ENCODE data around the gene MCAT. TPM values are rescaled to one million over a fixed set of nuclear protein-coding genes. Genes with fewer than 3 reads are reported as not detected.

The MCAT gene
- total and polyA plus RNA-seq, 2 of the 4 experiments (the other 2 are of a cell fraction), result 7.3 to 19.7 TPM

DNA sequence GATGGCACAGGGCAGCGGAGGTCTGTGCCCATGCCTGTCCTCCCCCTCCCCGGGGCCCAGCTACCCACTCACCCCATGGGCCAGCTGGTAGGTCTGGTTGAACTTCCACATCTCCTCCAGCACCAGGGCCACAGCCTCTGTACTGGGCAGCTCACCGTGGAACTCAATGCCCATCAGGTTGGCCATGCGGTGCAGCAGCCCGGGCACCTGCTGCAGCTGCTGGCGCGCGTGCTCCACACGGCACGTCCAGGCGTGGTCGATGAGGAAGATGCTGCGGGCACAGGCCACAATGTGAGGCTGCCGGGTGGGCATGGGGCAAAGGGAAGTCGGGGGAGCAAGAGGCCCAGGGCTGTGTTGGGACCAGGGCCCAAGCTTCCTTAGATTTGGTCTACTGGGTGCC lies 37.5 kb upstream of the MCAT start:
- H3K36me3 ChIP-seq (ENCODE audit: control insufficient read depth, insufficient read depth, low read length), result peaks cover 22% of the 10 kb centered on the region; the same call in 1 of the 2 replicates
- DNase-seq, result no peak
- H3K9me3 ChIP-seq (ENCODE audit: control insufficient read depth, insufficient read depth, low read length), result no peaks in the 10 kb centered on the region
- TF ChIP-seq POLR2A (IDR thresholded peaks at IDR 0.05; ENCODE audit: low read depth, low read length) (no peak), CHD1 (IDR thresholded peaks at IDR 0.05; ENCODE audit: low read depth, low read length) (no peak), BHLHE40 (IDR thresholded peaks at IDR 0.05; ENCODE audit: low read depth, low read length) (no peak), RAD21 (IDR thresholded peaks at IDR 0.05; ENCODE audit: low read length) (no peak), MAZ (IDR thresholded peaks at IDR 0.05; ENCODE audit: borderline replicate concordance, low read depth, low read length) (no peak), SMC3 (IDR thresholded peaks at IDR 0.05; ENCODE audit: low read depth, low read length) (no peak), FOS (IDR thresholded peaks at IDR 0.05; ENCODE audit: low read depth, low read length) (no peak), RCOR1 (IDR thresholded peaks at IDR 0.05; ENCODE audit: insufficient replicate concordance, low read length) (no peak), MAFK (IDR thresholded peaks at IDR 0.05; ENCODE audit: low read depth, low read length) (no peak)
- TF ChIP-seq, protein P1, sequence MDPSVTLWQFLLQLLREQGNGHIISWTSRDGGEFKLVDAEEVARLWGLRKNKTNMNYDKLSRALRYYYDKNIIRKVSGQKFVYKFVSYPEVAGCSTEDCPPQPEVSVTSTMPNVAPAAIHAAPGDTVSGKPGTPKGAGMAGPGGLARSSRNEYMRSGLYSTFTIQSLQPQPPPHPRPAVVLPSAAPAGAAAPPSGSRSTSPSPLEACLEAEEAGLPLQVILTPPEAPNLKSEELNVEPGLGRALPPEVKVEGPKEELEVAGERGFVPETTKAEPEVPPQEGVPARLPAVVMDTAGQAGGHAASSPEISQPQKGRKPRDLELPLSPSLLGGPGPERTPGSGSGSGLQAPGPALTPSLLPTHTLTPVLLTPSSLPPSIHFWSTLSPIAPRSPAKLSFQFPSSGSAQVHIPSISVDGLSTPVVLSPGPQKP (IDR thresholded peaks at IDR 0.05; ENCODE audit: borderline replicate concordance, low read depth, low read length), result no peak
- TF ChIP-seq, protein P2, sequence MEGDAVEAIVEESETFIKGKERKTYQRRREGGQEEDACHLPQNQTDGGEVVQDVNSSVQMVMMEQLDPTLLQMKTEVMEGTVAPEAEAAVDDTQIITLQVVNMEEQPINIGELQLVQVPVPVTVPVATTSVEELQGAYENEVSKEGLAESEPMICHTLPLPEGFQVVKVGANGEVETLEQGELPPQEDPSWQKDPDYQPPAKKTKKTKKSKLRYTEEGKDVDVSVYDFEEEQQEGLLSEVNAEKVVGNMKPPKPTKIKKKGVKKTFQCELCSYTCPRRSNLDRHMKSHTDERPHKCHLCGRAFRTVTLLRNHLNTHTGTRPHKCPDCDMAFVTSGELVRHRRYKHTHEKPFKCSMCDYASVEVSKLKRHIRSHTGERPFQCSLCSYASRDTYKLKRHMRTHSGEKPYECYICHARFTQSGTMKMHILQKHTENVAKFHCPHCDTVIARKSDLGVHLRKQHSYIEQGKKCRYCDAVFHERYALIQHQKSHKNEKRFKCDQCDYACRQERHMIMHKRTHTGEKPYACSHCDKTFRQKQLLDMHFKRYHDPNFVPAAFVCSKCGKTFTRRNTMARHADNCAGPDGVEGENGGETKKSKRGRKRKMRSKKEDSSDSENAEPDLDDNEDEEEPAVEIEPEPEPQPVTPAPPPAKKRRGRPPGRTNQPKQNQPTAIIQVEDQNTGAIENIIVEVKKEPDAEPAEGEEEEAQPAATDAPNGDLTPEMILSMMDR (conservative IDR thresholded peaks at IDR 0.05; ENCODE audit: low read depth, low read length), result no peak
- TF ChIP-seq, protein P3, sequence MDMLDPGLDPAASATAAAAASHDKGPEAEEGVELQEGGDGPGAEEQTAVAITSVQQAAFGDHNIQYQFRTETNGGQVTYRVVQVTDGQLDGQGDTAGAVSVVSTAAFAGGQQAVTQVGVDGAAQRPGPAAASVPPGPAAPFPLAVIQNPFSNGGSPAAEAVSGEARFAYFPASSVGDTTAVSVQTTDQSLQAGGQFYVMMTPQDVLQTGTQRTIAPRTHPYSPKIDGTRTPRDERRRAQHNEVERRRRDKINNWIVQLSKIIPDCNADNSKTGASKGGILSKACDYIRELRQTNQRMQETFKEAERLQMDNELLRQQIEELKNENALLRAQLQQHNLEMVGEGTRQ (IDR thresholded peaks at IDR 0.05; ENCODE audit: low read depth, low read length), result no peak
- H3K56ac ChIP-seq (ENCODE audit: extremely low read depth, insufficient read depth, low read length), result no peak overlapping the region
- H2AFZ ChIP-seq (replicated peaks; ENCODE audit: low read length, poor library complexity), result no peak overlapping the region
- no peak overlapping the region for H3K14ac ChIP-seq (replicated peaks; ENCODE audit: low read depth, low read length)
- H3K27ac ChIP-seq (ENCODE audit: insufficient read depth, low read length), result no peak overlapping the region
- H2BK15ac ChIP-seq (ENCODE audit: low read depth, low read length), result no peak overlapping the region
- H4K20me1 ChIP-seq (ENCODE audit: insufficient read depth, low read length), result peaks cover 10% of the 10 kb centered on the region
- H3K4ac ChIP-seq (ENCODE audit: low read depth, low read length), result no peak overlapping the region
- no peak overlapping the region for H2BK5ac ChIP-seq (ENCODE audit: low read depth, low read length, poor library complexity, severe bottlenecking)
- intact Hi-C loops (cut with micrococcal nuclease) (no loop called here), dilution Hi-C loops (cut with HindIII; ENCODE audit: low sequenced_read_pairs, unreplicated experiment) (no loop called here), in situ Hi-C loops (cut with MboI; ENCODE audit: low sequenced_read_pairs) (no loop called here)
- H3K79me1 ChIP-seq (ENCODE audit: low read depth in 1 of 2, low read length in 2 of 2), result peaks cover 3 to 39% of the 10 kb centered on the region in 2 experiments; a peak in 3 of 4 replicates
- no peak overlapping the region for H3K9ac ChIP-seq (ENCODE audit: low read depth, low read length)
- 99% methylated on average over 12 of the region's 15 CpGs; no CpG with 5 or more reads in 1 of the 2 experiments for WGBS, 2 experiments (ENCODE audit: extremely low coverage in 2 of 2, insufficient read length in 1 of 2)
- no peak overlapping the region for H3K23ac ChIP-seq (ENCODE audit: low read depth, low read length)
- no peak overlapping the region for H3K18ac ChIP-seq (ENCODE audit: low read depth, low read length)
- H3K4me2 ChIP-seq (ENCODE audit: low read depth, low read length), result no peak overlapping the region
- H4K5ac ChIP-seq (ENCODE audit: low read depth, low read length), result no peak overlapping the region
- POLR2A ChIA-PET (ENCODE audit: unreplicated experiment), result no interaction called here
- no peak overlapping the region for H3K4me3 ChIP-seq (ENCODE audit: insufficient read depth, low read depth, low read length)
- CTCF ChIA-PET, result no interaction called here
- H2BK120ac ChIP-seq (ENCODE audit: low read depth, low read length), result no peak overlapping the region
- H3K4me1 ChIP-seq (ENCODE audit: control insufficient read depth, insufficient read depth, low read length), result peaks cover 4% of the 10 kb centered on the region
- ATAC-seq (ENCODE audit: low read depth), result no peak
- H2AK5ac ChIP-seq (ENCODE audit: low read depth, low read length), result no peak overlapping the region
- H4K91ac ChIP-seq (ENCODE audit: insufficient read depth, low read depth, low read length), result no peak overlapping the region
- no peak overlapping the region for H4K8ac ChIP-seq (ENCODE audit: low read depth in 2 of 2, low read length in 2 of 2)
- H3K9me1 ChIP-seq (ENCODE audit: insufficient read depth, low read length), result peaks cover 16% of the 10 kb centered on the region
- BruUV-seq (replicated peaks), result no TSS peak
- no peak overlapping the region for H2AK9ac ChIP-seq (replicated peaks; ENCODE audit: low read depth, low read length, poor library complexity)
- no peaks in the 10 kb centered on the region for H3K27me3 ChIP-seq (ENCODE audit: control insufficient read depth, insufficient read depth, low read length)
- no peak overlapping the region for H2BK20ac ChIP-seq (ENCODE audit: low read depth, low read length)

Data from IMR-90 (cell line).